Spleen (tissue), 11 donors: ENCODE data around the gene APRT. TPM values are rescaled to one million over a fixed set of nuclear protein-coding genes. Genes with fewer than 3 reads are reported as not detected.

Experiments
- DNase-seq: peaks from one replicate; pipeline ENCODE4 v3.0.0-alpha.2; 2020
- H3K27ac ChIP-seq, 8 donors: fragments of 200-600 bp; sonication (generic) in 7 of 8; 1 replicate in 4 of 8; 2 replicates in 4 of 8; pipeline versions ENCODE4 v1.5.0 to v1.8.0; 2016 to 2021; ENCODE audit warnings: inconsistent platforms in 4 of 8, mild to moderate bottlenecking in 4 of 8, moderate library complexity in 1 of 8
- H3K27me3 ChIP-seq, 7 donors: fragments of 200-600 bp; sonication (generic) in 6 of 7; replicated peaks in 1 of 7; 1 replicate in 4 of 7; 2 replicates in 3 of 7; pipeline versions ENCODE4 v1.5.0 to v1.8.0; 2016 to 2021; ENCODE audit warnings: inconsistent platforms in 3 of 7, mild to moderate bottlenecking in 1 of 7
- H3K36me3 ChIP-seq, 6 donors: fragments of 200-600 bp; sonication (generic) in 5 of 6; 1 replicate in 4 of 6; 2 replicates in 2 of 6; pipeline versions ENCODE4 v1.5.0 to v1.8.0; 2016 to 2021; ENCODE audit warnings: inconsistent platforms in 2 of 6
- H3K4me1 ChIP-seq, 6 donors: fragments of 200-600 bp; sonication (generic) in 5 of 6; 1 replicate in 3 of 6; 2 replicates in 3 of 6; pipeline versions ENCODE4 v1.5.0 to v1.8.0; 2016 to 2021; ENCODE audit warnings: inconsistent platforms in 3 of 6
- H3K4me3 ChIP-seq, 8 donors: fragments of 200-600 bp; sonication (generic) in 7 of 8; 1 replicate in 4 of 8; 2 replicates in 4 of 8; pipeline versions ENCODE4 v1.5.0 to v1.8.0; 2016 to 2021; ENCODE audit warnings: inconsistent platforms in 4 of 8, mild to moderate bottlenecking in 4 of 8, moderate library complexity in 2 of 8
- H3K9me3 ChIP-seq, 8 donors: fragments of 200-600 bp; sonication (generic) in 7 of 8; 1 replicate in 4 of 8; 2 replicates in 4 of 8; pipeline versions ENCODE4 v1.5.0 to v1.8.0; 2016 to 2021; ENCODE audit warnings: inconsistent platforms in 4 of 8
- CTCF ChIP-seq, 11 experiments: fragments of 200-600 bp in 7 of 11; fragments of 450-650 bp in 4 of 11; sonication (generic) in 4 of 11; IDR thresholded peaks in 8 of 11; conservative IDR thresholded peaks in 3 of 11; 1 replicate in 7 of 11; 2 replicates in 4 of 11; pipeline versions ENCODE4 v1.4.0 to v1.8.0; 2016 to 2021; ENCODE audit warnings: antibody characterized with exemption in 11 of 11, inconsistent platforms in 4 of 11, mild to moderate bottlenecking in 1 of 11
- POLR2A ChIP-seq, 3 donors: fragments of 450-650 bp; IDR thresholded peaks; one replicate each; pipeline ENCODE4 v1.5.1; 2017; ENCODE audit warnings: antibody characterized with exemption in 3 of 3, mild to moderate bottlenecking in 1 of 3
- POLR2AphosphoS5 ChIP-seq, 3 donors: sonication (generic); formaldehyde crosslinking; IDR thresholded peaks; one replicate each; pipeline ENCODE4 v1.5.1; 2017; ENCODE audit warnings: antibody characterized with exemption in 3 of 3
- WGBS, 5 donors: extraction: QIAGEN DNeasy Blood & Tissue Kit in 3 of 5; methylation state at CpG; one replicate each; pipeline versions ENCODE4 v1.1.5 to v1.1.7; 2013 to 2018; 5-methylcytosine and 5-hydroxymethylcytosine counted together
- intact Hi-C: fragments of 100-400 bp; cut with DNase I; formaldehyde crosslinking; loops from one replicate; pipeline ENCODE4 v1.15.0; 2023; ENCODE audit warnings: low total_unique reads
- polyA plus RNA-seq, 3 donors: library from polyadenylated mRNA; stranded (reverse); fragments of 200-250 nt; gene quantifications; one replicate each; pipeline ENCODE4 v1.2.1, GENCODE V29; 2013
- total RNA-seq, 7 donors: library from RNA; depleted of rRNA in 3 of 7; stranded (reverse); fragments of >200 nt in 3 of 7; fragmentation: NEBNext Ultra II Directional in 4 of 7; extraction: Animal tissue kit (Norgen Biotek cat#: 25700) in 4 of 7; gene quantifications; one replicate each; pipeline versions ENCODE4 v1.1.0 to v1.2.1, GENCODE V29; 2016 to 2021
- donor health status: healthy with polysubstance abuse.
- donor health status: DM: no; HTN: no; CAD: no; lungs with moderate emphysema.
- donor health status: DM: no; HTN: no; CAD: no.
- donor health status: Bipolar disorder and iron deficiency.
- donor health status: healthy.
- donor health status: DM: no; HTN: no; CAD: no.
- donor health status: DM: yes; HTN: yes; CAD: no.

APRT gene
- total and polyA plus RNA-seq, 10 donors, result 84.1 to 259 (median 102) TPM

DNA sequence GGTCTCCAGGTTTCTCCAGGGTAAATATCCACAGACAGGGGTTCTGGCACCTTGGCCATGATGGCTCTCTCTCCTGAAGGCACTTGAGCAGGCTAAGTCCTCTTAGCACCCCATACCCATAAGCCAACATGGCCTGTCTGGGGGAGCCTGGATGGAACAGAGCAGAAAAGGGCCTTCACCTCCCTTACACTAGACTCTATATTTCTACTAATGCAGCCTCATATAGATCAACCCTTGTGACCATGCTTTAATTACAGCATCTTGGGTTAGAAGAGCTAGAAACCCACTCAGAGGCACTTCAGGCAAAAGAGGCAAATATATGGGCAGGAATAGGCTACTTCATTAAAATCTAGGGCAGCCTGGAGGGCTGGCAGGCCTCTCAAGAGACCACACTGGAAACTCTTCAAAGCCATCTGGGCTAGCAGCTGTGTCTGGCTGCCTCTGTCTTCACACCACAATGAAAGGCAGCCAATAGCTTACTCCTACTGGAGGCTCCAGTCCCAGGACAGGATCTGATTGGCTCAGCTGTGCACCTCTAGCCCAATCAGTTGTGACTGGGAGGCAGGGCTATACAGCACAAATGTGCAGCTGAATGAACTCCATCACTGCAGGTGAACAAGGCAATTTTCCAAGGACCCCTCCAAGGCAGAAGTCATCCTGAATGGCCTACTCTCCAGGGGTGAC, 12.8 kb downstream of the APRT start:
- Histone ChIP-seq H3K27ac (no peak overlapping the region), H3K9me3 (no peaks in the 10 kb centered on the region), H3K4me1 (peaks cover 0 to 61% (median 35%) of the 10 kb centered on the region in 6 donors), H3K27me3 (peaks cover 0 to 1% (median 0%) of the 10 kb centered on the region in 7 donors), H3K4me3 (no peak overlapping the region), H3K36me3 (no peaks in the 10 kb centered on the region)
- no peak for DNase-seq
- intact Hi-C loops, result no loop called here
- TF ChIP-seq POLR2AphosphoS5 (IDR thresholded peaks at IDR 0.05) (no peak), POLR2A (IDR thresholded peaks at IDR 0.05) (no peak), CTCF (IDR thresholded peaks at IDR 0.05 in 8 of 11, conservative IDR thresholded peaks at IDR 0.05 in 3 of 11) (no peak)

- Histone ChIP-seq H3K27ac (no peak overlapping the region), H3K4me3 (no peak overlapping the region), H3K4me1 (peaks cover 0 to 62% (median 42%) of the 10 kb centered on the region in 6 donors), H3K27me3 (peaks cover 0 to 6% (median 0%) of the 10 kb centered on the region in 7 donors), H3K9me3 (no peaks in the 10 kb centered on the region), H3K36me3 (no peaks in the 10 kb centered on the region)
- 91 to 99% (median 95%) methylated on average over 4 of the region's 4 CpGs for WGBS, 5 donors
- intact Hi-C loops, result no loop called here
- DNase-seq, result no peak
- TF ChIP-seq CTCF (IDR thresholded peaks at IDR 0.05 in 8 of 11, conservative IDR thresholded peaks at IDR 0.05 in 3 of 11), result no peak
- no peak for TF ChIP-seq POLR2A (IDR thresholded peaks at IDR 0.05)
- no peak for TF ChIP-seq POLR2AphosphoS5 (IDR thresholded peaks at IDR 0.05)
These were observed 13.7 kb downstream of the APRT start for GRCh38 chr16:88798073-88798472.

DNA sequence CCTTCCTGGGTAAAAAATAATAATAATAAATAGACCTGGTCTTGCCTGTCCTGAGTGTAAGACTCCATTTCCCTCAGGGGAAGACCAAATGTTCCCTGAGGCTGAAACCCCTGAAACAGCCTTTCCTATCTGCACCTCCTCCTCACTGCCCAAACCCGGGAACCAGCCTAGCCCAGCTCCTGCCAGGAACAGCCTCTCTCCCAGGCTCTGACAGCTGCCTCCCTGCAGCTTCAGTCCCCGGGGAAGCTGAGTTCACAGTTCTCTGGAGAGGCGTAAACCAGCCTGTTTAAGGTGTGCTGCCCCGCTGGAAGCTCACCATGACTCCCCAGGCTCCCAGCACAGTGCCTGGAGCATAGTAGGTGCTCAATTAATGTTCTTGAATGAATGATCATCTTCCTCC, 15.4 kb downstream of the APRT start:
- intact Hi-C loops, result no loop called here
- WGBS, 5 donors, result 50 to 83% (median 79%) methylated on average over 1 to 4 of the region's 4 CpGs
- TF ChIP-seq POLR2A (IDR thresholded peaks at IDR 0.05), result no peak
- TF ChIP-seq CTCF (IDR thresholded peaks at IDR 0.05 in 8 of 11, conservative IDR thresholded peaks at IDR 0.05 in 3 of 11), result no peak
- no peak for TF ChIP-seq POLR2AphosphoS5 (IDR thresholded peaks at IDR 0.05)
- Histone ChIP-seq H3K9me3 (no peaks in the 10 kb centered on the region), H3K4me1 (peaks cover 7 to 62% (median 45%) of the 10 kb centered on the region in 6 donors), H3K4me3 (no peak overlapping the region), H3K27ac (no peak overlapping the region), H3K36me3 (no peaks in the 10 kb centered on the region), H3K27me3 (peaks cover 0 to 10% (median 0%) of the 10 kb centered on the region in 7 donors)
- DNase-seq, result no peak

- peak overlapping the region in 4 of 8 donors; percentile 7 to 73 (median 46) for H3K27ac ChIP-seq
- DNase-seq, result peak; percentile 78
- no peak for TF ChIP-seq CTCF (IDR thresholded peaks at IDR 0.05 in 8 of 11, conservative IDR thresholded peaks at IDR 0.05 in 3 of 11)
- no peak for TF ChIP-seq POLR2AphosphoS5 (IDR thresholded peaks at IDR 0.05)
- no peaks in the 10 kb centered on the region for H3K36me3 ChIP-seq
- H3K4me1 ChIP-seq, result peaks cover 20 to 66% (median 58%) of the 10 kb centered on the region in 6 donors
- WGBS, 5 donors, result 30 to 40% (median 31%) methylated on average over 22 to 35 of the region's 35 CpGs
- H3K4me3 ChIP-seq, result no peak overlapping the region
- intact Hi-C loops, result no loop called here
- peaks cover 0 to 10% (median 0%) of the 10 kb centered on the region in 7 donors for H3K27me3 ChIP-seq
- no peaks in the 10 kb centered on the region for H3K9me3 ChIP-seq
These were observed 18.3 kb downstream of the APRT start for GRCh38 chr16:88793251-88793954.
